Measurements from ENCODE around the gene NYAP1.

The NYAP1 gene

DNA sequence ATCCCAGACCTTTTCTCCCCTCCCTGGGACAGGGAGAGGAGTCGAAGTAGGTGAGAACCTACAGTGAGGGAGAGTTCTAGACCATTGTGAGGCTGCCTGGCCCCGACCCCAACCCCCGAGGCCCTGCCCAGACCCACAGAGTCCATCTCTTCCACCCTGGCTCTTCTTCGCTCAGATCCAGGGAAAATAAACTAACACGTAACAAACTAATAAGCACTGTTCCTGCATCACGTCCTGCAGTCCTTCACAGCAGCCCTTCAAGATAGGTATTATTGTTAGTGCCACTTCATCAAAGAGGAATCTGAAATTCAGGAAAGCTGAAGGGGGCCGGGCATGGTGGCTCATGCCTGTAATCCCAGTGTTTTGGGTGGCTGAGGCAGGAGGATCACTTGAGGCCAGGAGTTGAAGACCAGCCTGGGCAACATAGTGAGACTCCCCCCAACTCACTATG, 19.5 kb upstream of the NYAP1 start, which contains the start of gene SPACDR:
SPACDR (minus strand) TSS at position 51 of the 451 bp plus-strand sequence. CDS start 235 bp downstream, outside the sequence.
- DNase-seq = no peak

DNA sequence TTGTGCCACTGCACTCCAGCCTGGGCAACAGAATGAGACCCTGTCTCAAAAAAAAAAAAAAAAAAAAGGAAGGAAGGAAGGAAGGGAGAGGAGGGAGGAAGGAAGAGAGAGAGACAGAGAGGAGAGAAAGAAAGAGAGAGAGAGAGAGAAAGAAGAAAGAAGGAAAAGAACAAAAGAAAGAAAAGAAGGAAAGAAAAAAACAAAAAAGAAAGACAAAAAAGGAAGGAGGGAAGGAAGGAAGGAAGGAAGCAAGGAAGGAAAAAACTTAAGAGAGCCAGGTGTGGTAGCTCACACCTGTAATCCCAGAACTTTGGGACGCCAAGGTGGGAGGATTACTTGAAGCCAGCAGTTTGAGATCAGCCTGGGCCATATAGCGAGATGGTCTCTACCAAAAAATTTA, 18.9 kb upstream of the NYAP1 start:
- no peak for DNase-seq

DNA sequence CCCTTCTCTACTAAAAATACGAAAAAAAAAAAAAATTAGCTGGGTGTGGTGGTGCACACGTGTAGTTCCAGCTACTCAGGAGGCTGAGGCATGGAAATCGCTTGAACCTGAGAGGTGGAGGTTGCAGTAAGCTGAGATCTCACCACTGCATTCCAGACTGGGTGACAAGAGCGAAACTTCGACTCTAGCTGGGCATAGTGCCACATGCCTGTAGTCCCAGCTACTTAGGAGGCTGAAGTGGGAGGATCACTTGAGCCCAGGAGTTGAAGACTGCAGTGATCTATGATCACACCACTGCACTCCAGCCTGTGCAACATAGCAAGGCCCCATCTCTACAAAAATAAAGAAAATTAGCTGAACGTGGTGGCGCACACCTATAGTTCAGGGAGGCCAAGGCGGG, 18.4 kb upstream of the NYAP1 start:
- DNase-seq = no peak

DNA sequence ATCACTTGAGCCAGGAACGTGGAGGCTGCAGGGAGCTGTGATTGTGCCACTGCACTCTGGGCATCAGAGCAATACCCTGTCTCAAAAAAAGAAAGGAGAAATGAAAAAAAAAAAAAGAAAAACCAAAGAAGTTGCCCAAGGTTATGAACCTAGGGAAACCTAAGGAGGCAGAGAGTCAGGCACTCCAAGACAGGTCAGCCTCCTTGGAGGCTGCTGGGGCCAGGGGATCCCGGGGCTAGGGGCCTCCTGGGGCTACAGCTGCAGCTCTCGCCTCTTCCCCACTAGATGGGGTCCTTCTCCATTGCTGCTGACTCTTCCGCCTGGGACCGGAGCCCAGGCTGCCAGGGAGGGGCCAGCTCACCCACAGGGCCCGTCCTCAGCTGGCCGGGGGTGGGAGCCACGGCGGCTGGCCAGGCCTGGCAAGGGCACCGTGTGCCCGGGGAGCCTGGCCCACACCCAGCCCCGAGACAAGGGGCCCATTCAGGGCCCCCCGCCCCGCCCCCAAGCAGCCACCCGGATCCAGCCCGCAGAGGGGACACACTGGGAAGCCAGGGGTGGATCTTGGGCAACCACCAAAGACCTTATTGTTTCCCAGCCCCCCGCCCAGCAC, 17.9 kb upstream of the NYAP1 start:
- peak; percentile 86 for DNase-seq

DNA sequence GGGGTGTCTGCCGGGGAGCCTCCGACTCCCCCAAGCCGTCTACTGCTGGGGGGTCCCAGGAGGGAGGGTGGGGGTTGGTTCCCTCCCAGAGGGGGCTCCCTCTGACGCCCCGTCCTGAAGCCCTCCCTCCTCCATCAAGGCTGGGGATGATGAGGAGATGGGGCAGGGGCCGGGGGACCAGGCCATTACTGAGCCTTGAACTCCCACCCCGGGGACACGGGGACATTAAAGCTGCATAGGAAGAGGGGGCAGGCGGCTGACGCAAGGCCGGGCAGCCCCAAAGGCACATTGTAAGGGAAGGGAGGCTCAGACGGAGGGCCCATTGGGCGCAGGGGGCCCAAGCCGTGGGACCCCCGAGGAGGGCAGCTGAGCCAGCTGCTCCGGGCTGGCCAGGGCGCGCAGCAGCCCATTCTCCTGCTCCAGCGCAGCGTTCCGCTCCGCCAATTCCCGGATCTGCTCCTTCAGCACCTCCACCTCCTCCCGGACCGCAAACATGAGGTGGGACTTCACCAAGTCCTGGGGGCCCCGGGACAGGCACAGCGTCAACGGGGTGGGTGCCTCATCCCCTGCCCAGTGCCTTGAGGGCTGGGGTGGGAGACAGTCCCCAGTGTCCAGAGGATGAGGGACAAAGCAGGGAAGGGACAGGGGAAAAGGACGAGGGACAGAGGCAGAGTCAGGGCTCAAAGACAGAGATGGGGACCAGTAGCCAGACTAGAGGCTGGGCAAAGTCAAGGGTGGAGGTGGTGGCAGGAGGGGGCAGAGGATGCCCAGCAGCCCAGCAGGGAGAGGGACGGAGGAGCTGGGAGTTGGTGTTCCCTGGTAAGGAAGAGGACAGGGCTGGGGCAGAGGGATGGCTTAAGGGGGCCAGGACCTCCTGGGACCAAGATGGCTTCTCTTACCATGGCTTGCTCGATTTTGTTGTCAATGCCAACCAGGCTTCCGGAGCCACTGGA, 16.8 kb upstream of the NYAP1 start:
- DNase-seq = no peak

DNA sequence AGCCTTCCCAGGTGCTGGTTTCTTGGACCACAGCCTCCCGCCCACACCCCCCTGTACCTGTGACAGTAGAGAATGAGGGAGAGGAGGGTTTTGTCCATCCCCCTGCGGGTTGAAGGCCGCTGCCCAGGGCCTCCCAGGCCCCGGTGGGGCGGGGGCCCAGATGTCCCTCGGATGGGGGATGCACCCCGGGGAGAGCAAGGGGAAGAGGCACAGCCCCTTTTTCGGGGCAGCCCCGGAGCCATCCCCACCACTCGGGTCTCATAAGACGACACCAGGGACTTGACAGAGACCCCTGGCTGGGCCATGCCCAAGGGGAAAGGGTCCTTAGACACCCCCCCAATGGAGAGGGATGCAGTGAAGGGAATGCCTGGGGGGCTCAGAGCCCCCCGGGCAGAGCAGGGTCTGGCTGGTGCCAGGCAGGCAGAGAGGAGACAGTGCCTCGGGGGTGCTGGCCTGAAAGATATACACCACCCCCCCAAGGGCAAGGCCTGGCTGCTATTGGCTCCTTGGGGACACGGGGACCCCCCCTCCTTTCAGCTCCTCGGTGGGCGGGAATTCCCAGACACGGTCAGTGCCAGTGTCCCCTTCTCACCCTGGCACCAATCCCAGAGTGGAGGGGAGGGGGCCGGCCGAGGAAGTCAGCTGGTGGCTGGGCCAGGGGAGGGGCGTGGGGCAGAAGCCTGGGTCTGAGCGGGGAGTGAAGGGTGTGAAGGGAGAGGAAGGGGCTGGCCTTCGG, 15.9 kb upstream of the NYAP1 start:
- DNase-seq = peak; percentile 53

DNA sequence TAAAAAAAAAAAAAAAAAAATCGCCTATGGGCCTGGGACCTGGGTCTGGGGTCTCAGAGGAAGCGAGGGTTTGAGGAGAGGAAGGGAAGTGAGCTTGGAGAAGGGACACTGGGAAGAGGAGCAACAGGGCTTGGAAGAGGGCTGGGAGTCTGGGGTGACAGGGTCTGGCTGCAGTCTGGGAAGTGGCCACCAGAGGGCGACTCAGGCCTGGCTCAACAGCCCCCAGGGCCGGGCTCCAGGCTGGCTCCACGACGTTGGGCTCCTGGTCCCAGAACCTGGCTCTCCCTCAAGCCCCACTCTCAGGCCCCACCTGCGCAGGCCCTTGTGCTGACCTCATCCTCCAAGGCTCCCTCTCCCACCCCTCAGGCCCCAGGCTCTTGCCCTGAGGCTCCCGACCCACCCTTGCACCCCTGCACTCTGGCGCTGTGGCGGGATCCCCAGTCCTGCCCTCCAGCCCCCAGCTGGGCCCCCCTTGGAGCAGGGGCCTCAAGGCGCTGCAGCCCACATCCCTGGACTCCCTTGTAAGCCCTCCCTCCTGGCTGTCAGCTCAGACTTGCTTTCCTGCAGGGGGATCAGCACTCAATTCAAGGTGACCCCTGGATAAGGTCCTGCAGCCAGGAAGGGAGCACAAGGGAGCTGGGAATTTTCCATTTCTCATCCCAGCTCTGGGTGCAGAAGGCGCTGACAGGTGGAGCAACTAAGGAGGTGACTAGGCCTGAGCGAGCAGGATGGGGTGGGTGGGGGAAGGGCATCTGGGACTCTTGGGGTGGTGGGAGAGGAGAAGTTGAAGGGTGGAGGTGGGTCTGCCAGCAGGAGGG, 14.3 kb upstream of the NYAP1 start:
- DNase-seq = peak; percentile 77

DNA sequence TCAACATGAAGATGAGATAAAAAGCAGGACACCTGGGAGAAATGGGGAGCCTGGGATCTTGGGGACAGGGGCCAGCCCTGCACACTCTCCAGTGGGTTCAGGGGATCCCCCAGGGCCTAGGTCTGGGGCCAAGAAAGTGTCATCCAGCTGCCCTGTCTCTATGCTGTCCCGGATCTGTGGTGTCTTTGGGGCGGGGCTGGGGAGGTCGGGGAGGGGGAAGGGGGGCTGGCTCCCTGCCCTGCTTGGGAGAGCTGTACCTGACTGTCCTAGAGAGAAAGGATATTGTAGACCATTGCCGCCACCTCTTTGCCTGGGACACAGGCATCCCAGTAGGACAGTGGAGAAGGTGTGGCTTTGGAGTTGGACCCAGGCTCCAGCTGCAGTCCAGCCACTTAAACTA, 12.7 kb upstream of the NYAP1 start:
- DNase-seq = no peak

DNA sequence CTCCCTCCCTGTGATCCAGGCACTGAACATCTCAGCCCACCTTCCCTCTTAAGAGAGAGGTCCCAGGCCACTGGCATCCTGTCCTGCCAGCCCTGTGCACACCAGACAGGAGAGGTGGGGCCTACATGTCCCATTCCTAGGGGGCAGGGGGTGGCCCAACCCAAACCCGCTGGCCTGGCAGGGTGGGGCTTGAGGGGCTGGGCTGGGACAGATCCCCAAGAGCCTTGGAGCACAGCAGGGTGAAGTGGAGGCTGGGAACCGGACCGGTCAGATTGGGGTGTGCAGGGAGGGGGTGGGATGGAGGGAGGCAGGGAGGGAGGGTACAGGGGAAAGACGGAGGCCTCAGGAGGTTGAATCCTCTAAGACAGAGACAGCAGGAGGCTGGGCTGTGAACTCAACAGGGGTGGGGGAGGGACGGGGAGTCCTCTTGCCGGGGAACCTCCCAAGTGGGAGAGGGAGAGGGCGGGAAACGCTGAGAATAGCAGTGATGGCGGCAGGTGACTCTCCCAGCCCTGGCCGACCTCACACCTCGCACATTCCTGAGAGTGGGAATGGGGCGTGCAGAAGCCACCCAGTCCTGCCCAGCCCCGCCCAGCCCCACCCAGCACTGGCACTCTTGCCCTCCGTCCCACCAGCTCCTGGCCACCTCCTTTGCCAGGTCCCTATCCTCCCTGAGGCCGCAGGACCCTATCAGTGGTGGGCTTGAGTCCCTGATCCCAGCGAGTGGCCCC, 11.4 kb upstream of the NYAP1 start:
- no peak for DNase-seq

DNA sequence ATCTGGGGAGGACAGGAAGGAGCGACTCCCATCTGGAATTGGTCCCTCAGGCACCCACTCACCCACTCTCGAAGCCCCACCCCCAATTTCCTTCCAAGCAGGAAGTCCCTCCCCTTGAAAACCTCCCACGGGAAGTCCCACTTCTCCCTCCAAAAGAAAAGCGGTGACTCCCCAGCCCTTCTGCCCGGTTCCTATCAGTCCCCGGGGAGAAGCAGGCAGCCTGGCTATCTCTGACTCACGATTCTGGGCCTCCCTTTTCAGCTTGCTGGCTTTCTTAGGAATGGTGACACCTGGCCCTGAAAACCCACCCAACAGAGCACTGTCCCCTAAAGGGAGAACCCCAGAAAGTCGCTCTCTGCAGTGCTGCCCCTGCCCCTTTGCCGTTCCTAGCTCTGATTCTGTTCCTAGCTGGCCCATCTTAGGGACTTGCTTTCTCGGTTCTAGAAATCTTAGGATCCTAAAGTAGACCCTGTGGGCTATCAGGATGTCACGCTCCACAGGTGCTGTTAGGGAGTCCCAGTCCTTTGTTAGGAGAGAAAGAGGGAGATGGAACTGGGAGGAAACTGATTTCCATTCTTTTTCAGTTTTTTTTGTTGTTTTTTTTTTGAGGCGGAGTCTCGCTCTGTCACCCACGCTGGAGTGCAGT, 10.8 kb upstream of the NYAP1 start:
- DNase-seq = no peak

DNA sequence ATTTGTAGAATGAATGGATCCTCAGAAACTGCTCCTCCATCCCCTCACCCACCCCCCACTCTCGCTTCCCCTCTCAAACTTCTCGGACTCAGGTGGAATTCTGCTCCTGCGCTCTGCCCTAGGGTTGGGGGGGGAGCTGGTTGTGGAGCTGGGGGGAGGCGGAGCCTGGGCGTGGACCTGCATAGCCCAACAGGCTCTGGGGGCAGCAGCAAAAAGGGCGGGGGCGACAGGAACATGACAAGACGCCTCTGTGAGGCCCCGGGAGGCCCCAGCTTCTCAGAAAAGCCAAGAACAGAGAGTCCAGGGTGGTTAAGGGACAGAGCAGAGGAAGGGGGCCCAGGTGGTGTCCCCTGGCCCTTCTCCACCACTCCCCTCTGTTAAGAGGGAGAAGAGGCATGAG, 8.2 kb upstream of the NYAP1 start:
- no peak for DNase-seq

DNA sequence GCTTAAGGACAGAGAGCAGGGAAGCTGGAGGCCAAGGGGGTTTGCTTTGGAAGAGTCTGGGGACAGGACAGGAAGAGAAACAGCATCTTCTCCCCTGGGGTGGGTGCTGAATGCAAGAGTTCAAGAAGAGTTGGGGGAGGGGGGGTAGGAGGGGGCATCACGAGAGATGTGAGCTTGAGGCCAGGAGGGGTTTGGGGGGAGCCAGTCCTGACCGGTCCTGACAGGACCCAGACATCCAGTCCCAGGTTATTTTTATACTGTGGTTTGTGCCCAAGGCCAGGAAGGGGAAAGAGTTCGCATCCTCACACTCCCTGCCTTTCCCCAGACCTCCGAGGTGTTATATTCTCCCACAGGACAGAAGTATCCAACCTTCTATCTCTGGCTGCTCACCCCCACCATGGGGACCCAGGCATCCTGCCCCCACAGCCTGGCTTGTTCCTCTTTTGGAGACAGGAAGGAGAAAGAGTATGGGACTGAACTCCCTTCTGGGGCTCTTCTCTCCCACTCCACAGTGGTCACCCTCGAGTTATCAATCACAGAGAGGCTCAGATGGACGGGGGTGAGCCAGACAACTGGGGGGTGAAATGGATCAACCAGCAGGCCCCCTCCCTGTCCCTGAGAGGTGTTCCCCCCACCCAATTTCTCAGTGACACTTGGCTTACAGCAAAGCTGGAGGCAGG, 7.5 kb upstream of the NYAP1 start:
- DNase-seq = no peak

DNA sequence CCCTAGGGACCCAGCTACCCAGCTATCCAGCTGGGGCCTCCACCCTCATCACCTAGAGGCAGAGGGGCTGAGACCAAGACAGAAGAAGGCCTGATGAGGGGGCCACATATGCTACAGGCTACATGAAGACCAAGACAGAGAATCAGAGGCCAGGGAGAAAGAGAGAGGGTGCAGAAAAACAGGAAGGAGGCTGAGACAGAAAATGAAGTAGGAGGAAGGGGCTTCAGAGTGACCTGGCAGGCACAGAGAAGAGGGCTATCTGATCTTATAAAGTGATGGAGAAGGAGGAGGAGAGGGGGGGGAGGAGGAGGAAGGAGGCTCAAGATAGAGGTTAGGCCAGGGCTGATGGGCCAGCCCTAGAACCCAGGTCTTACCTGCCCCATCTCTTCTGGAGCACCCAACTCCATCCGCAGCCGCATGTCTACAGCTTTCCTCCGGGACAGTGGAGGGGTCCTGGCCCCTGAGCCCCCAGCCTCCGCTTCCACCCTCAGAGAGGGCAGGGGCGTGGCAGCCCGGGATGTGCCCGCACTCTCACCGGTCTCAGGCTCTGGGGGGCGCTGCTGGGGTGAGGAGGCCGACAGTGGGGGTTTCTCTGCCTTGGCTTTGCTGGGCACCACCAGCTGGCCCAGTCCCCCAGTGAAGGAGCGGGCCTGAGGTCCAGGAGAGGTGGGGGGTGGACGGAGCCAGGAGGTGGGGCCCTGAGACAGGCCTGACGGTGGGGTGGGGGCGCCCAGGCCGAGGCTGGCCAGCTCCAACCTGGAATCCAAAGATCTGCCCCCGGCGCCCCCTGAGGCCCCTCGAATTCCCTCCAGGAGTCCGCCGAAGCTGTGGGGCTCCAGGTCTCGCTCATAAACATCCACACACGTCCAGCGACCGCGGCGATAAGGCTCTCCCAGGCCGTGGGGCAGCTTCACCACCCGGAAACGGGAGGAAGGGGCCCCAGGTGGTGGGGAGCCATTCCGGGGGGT, 6.5 kb upstream of the NYAP1 start:
- no peak for DNase-seq

DNA sequence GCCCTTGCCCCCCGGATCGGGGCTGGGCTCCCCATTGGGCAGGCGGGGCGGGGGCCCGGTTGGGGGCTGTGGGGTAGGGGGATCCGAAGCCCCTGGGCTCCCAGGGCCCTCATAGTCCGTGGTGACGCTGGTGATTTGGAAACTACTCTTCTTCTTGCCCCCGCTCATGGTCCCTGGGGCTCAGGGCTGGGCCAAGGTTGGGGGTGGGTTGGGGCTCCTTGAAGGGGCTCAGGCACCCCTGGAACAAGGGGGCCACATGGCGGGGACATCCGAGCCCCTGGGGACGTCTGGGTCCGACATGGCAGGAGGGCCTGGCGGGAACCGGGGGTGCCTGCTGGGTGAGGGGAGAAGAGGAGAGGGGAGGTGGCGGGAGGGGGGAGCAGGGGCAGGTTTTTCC, 5.9 kb upstream of the NYAP1 start:
- no peak for DNase-seq

DNA sequence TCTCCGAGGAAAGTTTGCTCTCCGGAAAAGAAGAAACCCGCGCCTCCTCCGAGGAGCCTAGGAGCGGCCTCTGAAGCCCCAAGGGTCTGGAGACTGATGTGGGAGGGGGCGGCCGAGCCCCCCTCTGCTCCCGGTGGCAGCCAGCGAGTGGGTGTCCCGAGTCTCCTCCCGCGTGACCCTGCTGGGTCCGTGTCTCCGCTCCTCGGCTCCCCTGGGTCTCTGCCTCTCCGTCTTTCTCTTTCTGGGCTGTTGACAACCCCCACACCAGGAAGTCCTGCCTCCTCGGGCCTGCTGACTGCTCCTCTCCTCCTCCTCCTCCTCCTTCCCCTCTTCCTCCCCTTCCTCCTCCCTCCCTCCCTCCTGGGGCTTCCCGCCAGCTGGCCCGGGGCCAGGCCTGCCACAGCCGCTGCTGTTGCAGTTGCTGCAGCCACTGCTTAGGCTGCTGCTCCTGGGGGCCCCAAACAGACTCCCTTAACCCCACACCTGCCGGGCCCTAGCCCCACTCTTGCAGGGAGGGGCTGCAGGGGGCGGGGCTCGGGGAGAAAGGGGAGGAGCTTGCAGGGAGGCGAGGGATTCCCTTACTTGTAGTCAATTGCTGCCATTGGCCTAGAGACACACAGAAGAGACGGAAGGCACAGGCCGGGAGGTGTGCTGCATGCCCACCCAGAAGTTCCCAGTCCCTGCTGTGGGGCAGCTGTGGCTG, 4.6 kb upstream of the NYAP1 start, which contains the start of gene TSC22D4:
TSC22D4 (minus strand) TSS at position 257 of the 703 bp plus-strand sequence. CDS start 1,176 bp downstream, outside the sequence.
- DNase-seq = peak; percentile 96

DNA sequence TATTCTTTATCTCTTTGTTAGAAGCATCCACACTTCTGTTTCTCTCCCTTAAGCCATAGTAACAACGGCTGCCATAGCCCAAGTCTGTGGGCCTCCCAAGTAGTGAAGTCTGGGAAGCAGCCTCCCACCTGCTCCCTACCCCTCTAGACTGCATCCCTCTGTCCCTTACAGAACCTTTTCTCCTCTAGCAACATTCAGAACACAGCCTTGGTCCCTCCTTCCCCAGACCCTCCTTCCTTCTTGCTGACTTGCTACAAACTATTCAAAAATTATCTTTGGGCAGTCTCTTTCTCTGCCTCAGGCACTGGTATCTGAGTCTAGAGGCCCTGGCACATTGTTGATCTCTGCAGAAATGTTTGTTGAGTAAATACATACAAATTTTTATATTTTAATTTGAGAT, 2.3 kb upstream of the NYAP1 start:
- DNase-seq = no peak

DNA sequence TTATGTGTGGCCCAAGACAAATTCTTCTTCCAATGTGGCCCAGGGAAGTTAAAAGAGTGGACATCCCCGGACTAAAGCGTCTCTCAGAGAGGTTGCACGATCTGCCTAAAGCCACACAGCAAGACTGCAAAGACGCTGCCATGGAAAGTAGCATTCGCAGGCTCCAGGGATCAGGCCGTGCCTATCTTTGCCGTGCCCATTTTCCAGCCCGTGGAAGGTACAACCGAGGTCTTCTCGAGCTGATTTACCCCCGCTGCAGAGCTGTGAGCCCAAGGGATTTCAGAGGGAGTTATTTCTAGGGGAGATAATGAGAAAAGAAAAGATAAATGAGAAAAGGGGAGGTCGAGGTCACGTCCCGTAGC, 1.0 kb upstream of the NYAP1 start:
- DNase-seq = no peak

DNA sequence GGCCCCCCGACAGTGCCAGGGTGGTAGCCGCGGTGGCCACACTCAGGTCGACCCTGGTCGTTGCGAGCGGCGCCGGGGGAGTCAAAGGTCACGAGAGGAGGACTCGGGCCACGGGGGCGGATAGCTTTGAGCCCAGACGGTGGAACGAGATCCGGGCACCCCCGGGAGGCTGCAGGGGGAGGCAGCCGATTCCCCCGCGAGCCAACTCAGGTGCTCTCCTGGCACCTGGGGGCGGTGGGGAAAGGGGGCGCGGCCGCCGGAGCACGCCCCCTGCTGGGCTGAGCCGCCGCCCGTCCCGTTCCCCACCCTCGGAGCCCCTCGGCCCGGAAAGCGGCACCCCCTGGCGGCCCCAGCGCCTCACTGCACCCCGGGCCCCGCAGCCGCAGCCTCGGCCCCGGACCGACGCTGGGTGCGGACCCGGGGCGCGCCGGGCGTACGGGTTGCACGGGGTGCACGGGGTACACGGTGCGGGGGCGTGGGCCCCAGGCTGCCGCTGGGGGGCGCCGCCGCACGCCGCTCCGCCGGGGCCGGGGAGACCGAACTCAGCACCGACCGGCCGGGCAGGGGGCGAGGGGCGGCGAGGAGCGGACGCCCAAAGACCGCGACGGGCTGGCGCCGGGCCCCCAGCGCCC, 521 bp upstream of the NYAP1 start:
- peak; percentile 78 for DNase-seq

Measured in NCI-H69 (cell line).